MM.1S (cell line): ENCODE measurements around the gene FRYL.

Experiments used
- DNase-seq: peaks from one replicate; pipeline ENCODE4 v3.0.0-alpha.2; 2015
- H2AFZ ChIP-seq: fragments of 300-600 bp; sonication (generic); 2 replicates; pipeline ENCODE4 v1.6.0; 2016; ENCODE audit warnings: antibody characterized with exemption, low read length
- H3F3A ChIP-seq: fragments of 300-600 bp; sonication (generic); 2 replicates; pipeline ENCODE4 v1.6.1; 2016; ENCODE audit warnings: mild to moderate bottlenecking, antibody characterized with exemption, low read length, moderate library complexity, mixed read lengths; ENCODE audit not compliant: insufficient read depth
- H3K27ac ChIP-seq: fragments of 300-600 bp; sonication (generic); 2 replicates; pipeline ENCODE4 v1.5.1; 2016; ENCODE audit warnings: mild to moderate bottlenecking, low read length
- H3K27me3 ChIP-seq: fragments of 300-600 bp; sonication (generic); replicated peaks from 2 replicates; pipeline ENCODE4 v1.6.0; 2016; ENCODE audit warnings: low read length; ENCODE audit not compliant: insufficient read depth
- H3K36me3 ChIP-seq: fragments of 300-600 bp; sonication (generic); replicated peaks from 2 replicates; pipeline ENCODE4 v1.6.1; 2016; ENCODE audit warnings: mild to moderate bottlenecking, low read length, mixed read lengths; ENCODE audit not compliant: insufficient read depth
- H3K4me1 ChIP-seq: fragments of 300-600 bp; sonication (generic); 2 replicates; pipeline ENCODE4 v1.6.1; 2016; ENCODE audit warnings: low read length, mixed read lengths
- H3K4me2 ChIP-seq: fragments of 300-600 bp; sonication (generic); 2 replicates; pipeline ENCODE4 v1.6.0; 2016; ENCODE audit warnings: low read depth, low read length
- H3K4me3 ChIP-seq: fragments of 300-600 bp; sonication (generic); 2 replicates; pipeline ENCODE4 v1.5.1; 2016; ENCODE audit warnings: low read length, mixed read lengths
- H3K79me2 ChIP-seq: fragments of 300-600 bp; sonication (generic); 2 replicates; pipeline ENCODE4 v1.6.1; 2016; ENCODE audit warnings: mixed run types, low read length, mixed read lengths
- H3K9ac ChIP-seq: fragments of 300-600 bp; sonication (generic); 2 replicates; pipeline ENCODE4 v1.6.1; 2016; ENCODE audit warnings: low read length, mixed read lengths
- H3K9me2 ChIP-seq: fragments of 300-600 bp; sonication (generic); replicated peaks from 2 replicates; pipeline ENCODE4 v1.6.1; 2016; ENCODE audit warnings: mild to moderate bottlenecking, low read length, mixed read lengths; ENCODE audit not compliant: insufficient read depth
- H3K9me3 ChIP-seq: fragments of 300-600 bp; sonication (generic); replicated peaks from 2 replicates; pipeline ENCODE4 v1.6.1; 2016; ENCODE audit warnings: mild to moderate bottlenecking, low read length, mixed read lengths; ENCODE audit not compliant: insufficient read depth
- H4K20me1 ChIP-seq: fragments of 300-600 bp; sonication (generic); 2 replicates; pipeline ENCODE4 v1.6.1; 2016; ENCODE audit warnings: mild to moderate bottlenecking, low read length, moderate library complexity, mixed read lengths; ENCODE audit not compliant: insufficient read depth
- CTCF ChIP-seq: fragments of 300-600 bp; sonication (generic); IDR thresholded peaks from 2 replicates; pipeline ENCODE4 v1.5.1; 2016; ENCODE audit warnings: antibody characterized with exemption, low read length, mixed read lengths
- EZH2 ChIP-seq: fragments of 300-600 bp; sonication (generic); optimal IDR thresholded peaks from 2 replicates; pipeline ENCODE3; 2017; ENCODE audit warnings: low read depth, mild to moderate bottlenecking, antibody characterized with exemption, low read length, mixed read lengths
- EZH2phosphoT487 ChIP-seq: fragments of 300-600 bp; sonication (generic); IDR thresholded peaks from 2 replicates; pipeline ENCODE4 v1.6.1; 2018; ENCODE audit warnings: antibody characterized with exemption, low read length

FRYL gene

GRCh38 chr4:48558026-48558425 is 222.1 kb downstream of the FRYL start:
- no peaks in the 10 kb centered on the region; the same call in 1 of the 2 replicates for H3K36me3 ChIP-seq
- H3K9me2 ChIP-seq, result no peaks in the 10 kb centered on the region
- no peak overlapping the region for H3K4me2 ChIP-seq
- no peak for DNase-seq
- TF ChIP-seq EZH2 (no peak), EZH2phosphoT487 (no peak), CTCF (no peak)
- H2AFZ ChIP-seq, result no peak overlapping the region
- H3K9ac ChIP-seq, result no peak overlapping the region
- H3K9me3 ChIP-seq, result no peaks in the 10 kb centered on the region
- no peaks in the 10 kb centered on the region for H3K27me3 ChIP-seq
- no peaks in the 10 kb centered on the region for H3K4me1 ChIP-seq
- H3K27ac ChIP-seq, result no peak overlapping the region
- H4K20me1 ChIP-seq, result peaks cover 3% of the 10 kb centered on the region; the same call in 1 of the 2 replicates
- H3K4me3 ChIP-seq, result no peak overlapping the region
- no peaks in the 10 kb centered on the region for H3K79me2 ChIP-seq
- no peaks in the 10 kb centered on the region; the same call in 1 of the 2 replicates for H3F3A ChIP-seq

GRCh38 chr4:48557478-48557877 is 222.6 kb downstream of the FRYL start:
- TF ChIP-seq EZH2phosphoT487 (no peak), CTCF (peak; percentile 33), EZH2 (no peak)
- Histone ChIP-seq H3K9me3 (no peaks in the 10 kb centered on the region), H3K9me2 (no peaks in the 10 kb centered on the region), H3K27ac (no peak overlapping the region), H3K9ac (no peak overlapping the region), H3K4me2 (no peak overlapping the region), H3K4me3 (no peak overlapping the region), H3F3A (no peaks in the 10 kb centered on the region; the same call in 1 of the 2 replicates), H3K36me3 (no peaks in the 10 kb centered on the region), H2AFZ (no peak overlapping the region), H3K4me1 (no peaks in the 10 kb centered on the region), H3K79me2 (no peaks in the 10 kb centered on the region), H3K27me3 (no peaks in the 10 kb centered on the region), H4K20me1 (peaks cover 3% of the 10 kb centered on the region; the same call in 1 of the 2 replicates)
- DNase-seq, result no peak

- Histone ChIP-seq H3K27ac (no peak overlapping the region), H3K9ac (no peak overlapping the region), H3K4me1 (no peaks in the 10 kb centered on the region), H4K20me1 (peaks cover 3% of the 10 kb centered on the region; the same call in 1 of the 2 replicates), H3K36me3 (no peaks in the 10 kb centered on the region), H3K4me3 (no peak overlapping the region), H3K9me2 (no peaks in the 10 kb centered on the region), H3K79me2 (no peaks in the 10 kb centered on the region), H3K27me3 (no peaks in the 10 kb centered on the region), H3F3A (no peaks in the 10 kb centered on the region; the same call in none of the 2 replicates), H3K9me3 (no peaks in the 10 kb centered on the region), H2AFZ (no peak overlapping the region), H3K4me2 (no peak overlapping the region)
- no peak for DNase-seq
- TF ChIP-seq EZH2 (no peak), CTCF (no peak), EZH2phosphoT487 (no peak)
Observed at GRCh38 chr4:48556268-48556667, 223.8 kb downstream of the FRYL start.
